M059J (cell line): ENCODE results near the gene HEXIM2. TPM values are rescaled to one million over a fixed set of nuclear protein-coding genes. Genes with fewer than 3 reads are reported as not detected.
A peak's percentile ranks its signal among the peaks of the same experiment; 100 is the strongest.
"Not testable (repeated sequence)": the region's sequence is repeated elsewhere in the genome, so short reads cannot be mapped to it uniquely, and the experiment has no call there.

Experiments
- DNase-seq: peaks from one replicate; pipeline ENCODE4 v3.0.0-alpha.2; 2012; ENCODE audit warnings: low read depth
- total RNA-seq: library from RNA; depleted of rRNA; stranded (reverse); fragments of >200 nt; shearing (Covaris generic); gene quantifications from 2 replicates; pipeline ENCODE4 v1.2.3, GENCODE V29; 2014; rRNA removed

HEXIM2 gene, protein sequence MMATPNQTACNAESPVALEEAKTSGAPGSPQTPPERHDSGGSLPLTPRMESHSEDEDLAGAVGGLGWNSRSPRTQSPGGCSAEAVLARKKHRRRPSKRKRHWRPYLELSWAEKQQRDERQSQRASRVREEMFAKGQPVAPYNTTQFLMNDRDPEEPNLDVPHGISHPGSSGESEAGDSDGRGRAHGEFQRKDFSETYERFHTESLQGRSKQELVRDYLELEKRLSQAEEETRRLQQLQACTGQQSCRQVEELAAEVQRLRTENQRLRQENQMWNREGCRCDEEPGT
- total RNA-seq: 3.2 and 7.0 TPM in 2 replicates

DNA sequence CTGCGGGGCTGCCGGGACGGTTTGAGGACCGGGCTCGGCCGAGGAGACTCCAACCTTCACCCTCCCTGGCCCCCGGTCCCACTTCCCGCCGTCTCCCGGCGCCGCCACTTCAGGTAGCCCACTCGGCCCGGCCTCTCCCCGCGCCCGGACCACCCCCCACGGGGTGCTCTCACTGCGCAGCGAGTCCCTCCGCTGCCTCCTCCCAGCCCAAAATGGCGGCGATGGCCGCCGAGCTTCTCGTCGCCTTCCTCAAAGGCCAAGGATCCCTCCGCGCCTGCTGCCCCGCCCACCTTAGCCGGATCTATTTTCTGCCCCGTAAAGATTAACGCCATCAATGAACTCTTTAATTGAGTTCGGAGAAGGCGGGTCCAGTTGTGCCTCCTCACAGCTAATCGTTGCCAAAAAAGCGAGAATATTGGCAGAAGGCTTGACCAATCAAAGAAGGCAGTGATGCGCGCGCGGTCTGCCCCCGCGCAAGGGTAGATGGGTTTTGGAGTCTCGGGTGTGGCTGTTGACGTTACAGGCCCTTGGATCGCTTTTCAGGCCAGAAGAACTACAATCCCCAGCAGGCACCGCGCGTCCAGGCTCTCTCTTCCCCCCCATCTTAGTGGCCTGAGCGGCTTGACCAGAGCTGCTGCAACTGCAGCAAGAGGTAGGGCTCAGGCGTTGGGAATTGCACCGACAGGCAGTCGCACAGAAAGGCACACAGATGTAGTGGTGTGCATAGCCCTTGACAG is at the start of gene HEXIM2:
HEXIM2 (plus strand) TSS at position 588 of the 737 bp plus-strand sequence. CDS start 919 bp downstream, outside the sequence.
- DNase-seq: peak; percentile 99

DNA sequence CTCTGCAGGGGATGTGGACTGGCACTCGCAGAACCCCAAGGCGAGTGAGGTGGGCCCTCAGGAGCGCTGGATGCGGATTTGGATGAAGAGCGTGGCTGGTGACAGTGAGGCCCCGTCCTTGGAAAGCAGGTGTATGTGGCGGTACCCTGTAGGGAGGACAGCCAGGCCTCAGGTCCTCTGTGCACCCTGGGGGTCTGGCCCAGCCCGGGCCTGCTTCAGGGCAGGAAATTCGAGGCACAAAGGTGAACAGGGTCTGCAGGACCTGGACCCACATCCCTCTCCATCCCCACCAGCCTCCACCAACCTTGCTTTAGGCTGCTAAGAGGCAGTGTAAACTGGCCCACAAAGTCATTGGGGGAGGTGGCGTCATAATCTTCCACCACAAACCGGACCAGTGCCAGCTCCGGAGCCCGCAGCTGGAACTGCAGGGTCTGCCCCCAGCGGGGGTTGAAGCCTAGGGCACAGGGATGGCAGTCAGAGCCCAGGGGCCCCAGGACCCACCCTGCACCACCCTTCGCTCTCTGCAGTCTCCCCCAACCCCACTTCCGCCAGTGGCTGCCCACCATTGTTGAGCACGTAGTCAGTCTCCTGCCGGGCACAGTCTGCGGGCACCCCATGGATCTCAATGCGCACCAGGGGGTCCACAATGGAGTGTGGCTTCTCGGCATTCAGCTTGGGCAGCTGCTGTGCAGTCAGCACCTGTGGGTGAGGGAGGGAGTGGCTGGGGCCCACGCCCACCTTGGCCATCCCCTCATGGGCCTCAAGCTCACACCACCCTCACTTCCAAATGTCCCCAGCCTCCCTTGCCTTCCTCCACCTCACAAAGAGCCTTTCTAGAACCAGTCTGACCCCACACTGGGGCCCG is 48.9 kb upstream of the HEXIM2 start:
- DNase-seq: no peak

DNA sequence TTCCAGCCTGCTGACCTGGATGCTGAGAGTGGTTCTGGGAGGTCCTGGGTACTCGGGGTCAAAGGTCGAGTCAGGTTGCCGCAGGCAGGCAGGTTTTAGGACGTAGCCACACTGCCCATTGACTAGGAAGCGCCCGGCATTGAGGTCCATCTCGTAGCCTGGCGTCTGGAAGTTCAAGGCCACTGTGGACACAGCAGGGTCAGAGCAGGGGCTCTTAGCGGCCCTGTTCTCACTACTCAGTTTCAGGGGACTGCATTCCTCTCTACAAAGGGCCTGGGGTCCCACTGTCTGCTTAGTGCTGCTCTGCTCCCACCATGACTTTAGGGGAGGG is 48.3 kb upstream of the HEXIM2 start:
- no peak for DNase-seq

DNA sequence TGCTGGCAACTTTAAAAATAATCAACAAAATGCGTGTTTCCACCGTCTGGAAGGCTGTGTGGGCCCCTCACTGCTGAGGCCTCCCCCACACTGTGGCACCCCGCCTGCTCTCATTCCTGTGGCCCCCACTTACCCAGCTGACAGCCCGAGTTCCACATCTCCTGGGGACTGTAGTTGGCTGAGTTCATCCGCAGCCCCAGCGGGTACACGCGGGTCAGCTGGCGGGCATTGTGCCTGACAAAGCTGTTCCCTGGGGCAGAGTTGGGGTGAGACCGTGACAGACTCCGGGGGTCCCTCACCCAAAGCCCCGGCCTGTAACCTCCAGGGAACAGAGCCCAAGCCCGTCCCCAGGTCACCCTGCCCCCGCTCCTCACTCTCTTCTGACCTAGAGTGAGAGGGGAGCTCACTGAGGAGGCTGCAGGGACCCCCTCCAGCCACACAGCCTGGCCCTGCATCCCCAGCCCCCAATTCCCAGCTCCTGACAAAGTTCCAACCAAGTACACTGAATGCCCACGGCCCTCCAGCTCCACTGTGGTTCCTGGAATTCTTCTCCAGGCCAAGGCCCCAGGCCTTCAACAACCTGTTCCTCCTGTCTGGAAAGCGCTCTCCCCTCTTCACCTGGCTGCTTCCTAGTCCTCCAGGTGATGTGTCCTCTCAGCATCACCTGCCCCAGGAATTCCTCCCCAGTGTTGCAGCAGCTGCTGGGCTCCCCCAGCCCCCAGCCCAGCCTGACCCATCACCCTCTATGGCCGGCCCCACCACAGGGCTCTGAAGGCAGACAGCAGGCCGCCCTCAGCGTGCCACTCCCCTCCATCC is 47.4 kb upstream of the HEXIM2 start:
- DNase-seq: no peak

DNA sequence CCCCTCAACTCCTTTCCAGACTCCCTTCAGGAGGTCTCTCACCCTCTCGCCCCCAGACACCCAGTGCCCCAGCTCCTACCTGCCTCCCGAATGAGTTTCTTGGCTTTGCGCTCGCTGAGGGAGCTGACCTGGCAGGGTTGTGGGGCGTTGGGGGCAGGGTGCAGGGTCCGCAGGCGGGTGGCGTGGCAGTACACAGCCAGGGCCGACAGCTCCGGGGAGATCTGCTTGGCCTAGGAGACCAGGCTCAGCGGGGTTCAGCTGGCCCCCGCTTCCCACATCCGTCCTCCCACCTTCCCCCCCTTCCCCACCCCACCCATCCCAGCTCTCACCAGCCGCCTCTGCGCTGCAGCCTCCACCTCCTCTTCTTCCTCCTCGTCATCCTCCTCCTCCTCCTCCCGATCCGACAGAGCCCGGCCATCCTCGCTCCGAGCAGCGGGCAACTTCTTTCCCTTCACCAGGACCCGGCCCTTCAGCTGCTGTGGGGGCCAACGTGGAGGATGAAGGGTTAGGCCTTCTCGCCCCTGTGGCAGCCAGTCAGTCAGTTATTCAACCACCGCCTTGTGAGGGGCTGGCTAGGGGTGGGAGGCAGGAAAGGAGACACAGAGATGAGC is 46.6 kb upstream of the HEXIM2 start:
- DNase-seq: no peak

DNA sequence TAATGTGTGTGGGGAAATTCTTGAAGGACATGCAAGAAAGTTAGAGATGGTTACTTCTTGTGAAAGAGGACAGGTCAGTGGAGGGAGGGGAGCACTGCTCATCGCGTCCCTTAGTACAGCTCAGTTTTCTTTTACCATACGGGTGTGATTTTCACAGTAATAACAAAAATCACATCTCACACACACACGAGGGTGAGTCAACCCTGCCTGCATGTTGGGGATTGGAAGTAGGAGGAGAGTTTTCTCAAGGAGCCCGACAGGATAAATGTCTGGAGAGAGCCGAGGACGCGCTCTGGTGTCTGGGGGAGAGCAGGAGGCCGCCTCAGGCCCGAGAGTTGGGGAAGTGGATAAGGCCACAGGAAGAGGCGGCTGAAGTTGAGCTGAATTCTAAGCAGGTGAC is 45.8 kb upstream of the HEXIM2 start:
- DNase-seq: no peak

DNA sequence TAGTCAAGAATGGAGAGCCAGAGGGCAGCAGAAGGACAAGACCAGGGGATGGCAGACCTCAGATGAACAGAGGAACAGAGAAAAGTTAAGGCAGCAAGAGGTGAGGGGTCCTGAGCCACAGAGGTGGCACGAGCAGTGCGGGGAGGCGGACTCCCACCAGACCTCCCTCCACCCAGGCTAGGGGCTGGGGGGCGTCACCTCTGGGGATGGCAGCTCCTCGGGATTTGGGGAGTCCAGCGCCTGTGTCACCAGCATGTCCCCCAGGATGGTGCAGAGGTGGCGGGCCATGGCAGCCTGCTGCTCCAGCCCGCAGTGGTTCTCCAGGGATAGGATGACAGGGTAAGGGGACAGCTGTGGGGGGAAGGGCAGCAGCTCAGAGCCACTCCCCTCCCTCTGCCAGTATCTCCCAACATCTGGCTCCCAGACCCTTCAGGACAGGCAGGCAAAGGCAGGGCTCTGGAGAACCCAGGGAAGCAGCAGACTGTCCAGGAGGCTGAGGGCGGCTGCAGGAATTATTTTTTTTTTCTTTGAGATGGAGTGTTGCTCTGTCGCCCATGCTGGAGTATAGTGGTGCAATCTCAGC is 45.1 kb upstream of the HEXIM2 start:
- DNase-seq: no peak

DNA sequence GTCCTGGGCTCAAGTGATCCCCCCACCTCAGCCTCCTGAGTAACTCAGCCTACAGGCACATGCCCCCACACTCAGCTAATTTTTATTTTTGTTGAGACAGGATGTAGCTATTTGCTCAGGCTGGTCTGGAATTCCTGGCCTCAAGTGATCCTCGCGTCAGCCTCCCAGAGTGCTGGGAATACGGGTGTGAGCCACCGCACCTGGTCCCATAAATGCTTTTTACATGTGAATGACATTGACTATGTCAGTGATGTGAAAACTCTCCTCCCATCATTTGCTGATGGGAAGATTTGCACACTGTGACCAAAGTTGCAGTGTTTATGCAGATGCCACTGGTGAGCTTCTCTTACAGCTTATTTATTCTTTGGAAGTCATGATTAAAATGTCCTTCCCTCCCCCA is 44.3 kb upstream of the HEXIM2 start:
- no peak for DNase-seq

DNA sequence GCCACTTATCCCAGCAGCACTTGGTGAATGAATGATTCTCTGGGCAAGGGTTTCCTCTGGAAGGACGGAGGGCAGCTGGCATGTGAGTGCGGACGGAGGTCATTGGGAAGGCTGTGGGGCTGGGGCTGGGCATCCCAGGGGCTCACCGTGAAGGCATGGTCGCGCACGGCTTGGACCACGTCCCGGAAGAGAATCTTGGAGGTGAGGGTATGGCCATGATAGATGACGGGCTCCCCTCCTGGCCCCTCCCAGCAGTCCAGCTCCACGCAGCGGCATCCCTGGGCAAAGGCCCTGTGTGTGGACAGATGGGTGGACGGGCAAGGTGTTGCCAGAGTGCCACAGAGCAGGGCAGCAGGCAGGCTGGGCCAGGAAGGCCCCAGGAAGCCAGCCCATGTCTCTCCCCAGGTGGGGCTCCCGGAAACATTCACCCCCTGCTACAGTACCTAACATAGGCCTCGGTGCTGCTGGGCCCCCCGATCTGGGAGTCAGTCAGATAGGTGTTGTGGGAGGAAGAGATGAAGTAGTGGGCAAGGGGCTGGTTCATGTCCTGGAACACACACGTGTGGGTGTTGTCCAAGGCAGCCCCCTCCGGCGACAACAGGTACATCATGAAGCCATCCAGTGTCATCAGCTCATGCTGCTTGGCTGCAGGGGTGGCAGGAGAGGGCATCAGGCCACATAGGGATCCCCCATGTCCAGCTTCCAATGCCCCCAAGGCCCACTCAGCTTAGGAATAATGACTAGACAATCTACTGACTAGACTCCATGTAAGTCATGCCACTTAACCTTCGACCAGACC is 43.6 kb upstream of the HEXIM2 start:
- DNase-seq: no peak

DNA sequence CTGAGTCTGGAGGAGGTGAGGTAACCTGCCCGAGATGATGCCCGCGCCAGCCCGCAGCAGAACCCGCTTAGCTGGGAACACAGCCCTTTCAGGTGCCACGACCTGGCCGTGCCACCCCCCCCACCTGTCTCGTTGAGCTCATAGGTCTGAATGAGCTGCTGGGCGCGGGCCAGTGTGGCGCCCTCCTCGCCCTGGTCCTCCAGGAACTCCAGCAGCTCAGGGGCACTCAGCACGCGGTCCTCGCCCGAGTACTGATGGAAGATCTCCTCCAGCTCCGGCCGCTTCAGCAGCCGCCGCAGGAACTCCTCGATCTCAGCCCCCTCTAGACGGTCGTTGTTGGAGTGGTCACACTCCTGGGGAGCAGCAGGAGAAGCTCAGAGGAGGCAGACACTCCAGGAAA is 43.0 kb upstream of the HEXIM2 start:
- no peak for DNase-seq

DNA sequence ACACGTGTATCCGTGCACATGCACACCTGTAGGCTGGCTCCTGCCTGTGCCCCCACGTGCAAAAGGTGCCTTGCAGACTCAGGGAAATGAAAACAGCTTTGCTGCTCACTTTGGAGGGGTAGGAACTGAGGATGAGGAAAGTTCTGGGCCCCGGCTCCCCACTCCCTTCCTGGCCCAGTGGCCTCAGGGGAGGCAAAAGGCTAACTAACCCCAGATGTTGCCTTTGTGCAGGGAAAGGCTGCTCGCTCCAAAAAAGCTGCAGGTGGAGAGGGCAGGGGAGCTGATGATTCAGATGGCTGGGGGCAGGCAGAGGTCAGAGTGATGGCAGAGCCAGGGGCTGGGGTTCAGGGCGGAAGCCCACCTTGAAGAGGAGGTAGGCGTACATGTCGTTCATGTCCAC is 41.7 kb upstream of the HEXIM2 start:
- no peak for DNase-seq

DNA sequence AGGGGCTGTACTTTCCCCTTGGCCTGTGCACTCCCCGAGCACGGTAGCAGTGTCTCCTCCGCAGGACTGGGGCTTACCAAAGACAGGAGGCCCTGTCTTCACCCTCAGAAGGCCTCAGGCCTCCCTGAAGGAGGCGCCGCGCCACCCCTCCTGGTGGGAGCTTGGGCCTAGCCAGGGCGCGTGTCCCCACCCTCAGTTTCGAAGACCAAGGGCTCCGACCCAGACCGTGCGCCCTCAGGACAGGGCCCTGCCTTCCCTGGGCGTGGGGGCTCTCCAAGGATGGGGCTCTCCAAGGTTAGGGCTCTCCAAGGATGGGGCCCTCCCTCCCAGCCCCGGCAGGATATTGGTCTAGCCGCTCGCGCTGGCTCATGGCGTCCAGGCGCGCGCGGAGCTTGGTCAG is 41.1 kb upstream of the HEXIM2 start:
- no peak for DNase-seq

DNA sequence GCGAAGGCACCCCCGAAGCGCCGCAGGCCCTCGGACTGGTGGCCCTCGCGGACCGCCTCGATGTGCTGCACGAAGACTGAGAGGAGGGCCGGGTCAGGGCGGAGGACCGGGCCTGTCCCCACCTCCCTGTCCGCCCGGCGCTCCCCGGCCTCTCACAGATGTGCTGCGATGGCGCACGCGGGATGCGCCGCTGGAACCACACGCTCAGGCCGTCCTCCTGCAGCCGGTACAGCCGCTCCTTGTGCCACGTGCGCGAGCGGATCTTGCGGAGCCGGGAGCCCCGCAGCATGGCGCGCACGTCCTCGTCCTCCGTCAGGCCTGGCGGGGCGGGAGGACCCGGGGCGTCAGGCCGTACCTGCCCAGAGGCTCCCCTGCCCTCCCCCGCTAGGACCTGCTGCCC is 40.6 kb upstream of the HEXIM2 start:
- no peak for DNase-seq

DNA sequence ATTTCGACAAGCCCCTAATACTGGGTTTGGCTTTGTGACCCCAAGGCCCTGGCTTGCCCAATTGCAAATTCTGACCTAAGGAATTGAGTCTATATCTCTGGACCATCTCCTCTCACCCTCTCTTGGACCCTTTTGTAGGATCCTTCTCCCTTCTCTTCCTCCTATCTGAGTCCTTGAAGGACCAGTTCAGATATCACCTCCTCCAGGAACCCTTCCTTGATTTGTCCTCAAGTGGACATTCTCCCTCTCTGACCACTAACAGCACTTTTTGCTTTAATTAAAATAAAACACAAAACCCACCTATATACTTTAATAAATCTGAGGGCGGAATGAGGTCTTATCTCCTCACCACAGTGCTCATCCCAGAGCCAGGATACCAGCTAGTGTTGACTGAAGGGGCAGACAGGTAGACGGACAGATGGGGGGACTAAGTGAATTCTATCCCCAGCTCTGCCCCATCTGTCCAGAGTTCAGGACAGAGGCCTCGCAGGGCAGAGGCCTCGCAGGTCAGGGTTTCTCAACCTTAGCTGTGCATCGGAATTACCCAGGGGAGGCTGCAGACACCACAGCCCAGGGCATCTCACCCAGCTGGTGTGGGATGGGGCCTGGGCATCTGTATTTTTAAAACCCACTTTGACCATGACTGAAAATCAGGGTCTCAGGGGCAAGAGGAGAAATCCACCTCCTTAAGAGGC is 38.5 kb upstream of the HEXIM2 start:
- DNase-seq: no peak

DNA sequence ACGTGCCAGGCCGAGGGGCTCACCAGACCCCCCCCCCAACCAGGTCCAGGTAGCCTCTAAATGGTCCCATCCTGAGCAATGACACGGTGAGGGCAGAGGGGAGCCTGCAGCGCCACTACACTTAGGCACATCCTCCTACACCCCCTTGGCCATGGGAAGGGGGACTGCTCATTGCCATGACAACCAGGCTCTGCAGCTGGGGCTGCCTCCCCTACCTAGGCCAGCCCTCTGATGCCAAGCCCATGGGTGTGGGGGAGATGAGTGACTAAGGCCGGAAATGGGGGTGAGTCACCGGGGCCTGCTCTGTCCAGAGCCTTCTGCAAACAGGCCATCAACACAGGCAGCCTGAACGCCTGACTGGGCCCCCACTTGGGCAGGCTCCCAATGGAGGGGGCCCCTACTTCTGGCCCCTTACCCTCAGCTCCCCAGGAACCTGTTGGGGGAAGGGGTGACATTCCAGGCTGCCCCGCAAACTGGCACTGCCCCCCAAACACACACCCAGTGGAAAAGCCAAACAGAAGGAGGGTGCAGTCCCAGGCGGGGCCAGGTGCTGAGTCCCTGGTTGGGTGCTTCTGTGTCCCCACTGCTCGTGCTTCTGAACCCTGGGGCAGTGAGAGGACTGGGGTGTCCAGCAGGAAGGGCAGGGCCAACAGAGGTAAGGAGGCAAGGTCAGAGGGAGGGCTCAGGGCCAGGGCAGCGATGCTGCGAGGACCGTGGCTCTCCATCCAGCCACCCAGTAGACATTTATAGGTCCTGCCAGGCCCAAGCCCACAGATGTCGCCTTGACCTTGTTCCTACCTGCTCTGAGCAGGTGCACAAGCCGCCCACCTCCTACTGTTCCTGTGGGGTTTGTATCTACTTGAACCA is 37.5 kb upstream of the HEXIM2 start:
- peak; percentile 92 for DNase-seq

DNA sequence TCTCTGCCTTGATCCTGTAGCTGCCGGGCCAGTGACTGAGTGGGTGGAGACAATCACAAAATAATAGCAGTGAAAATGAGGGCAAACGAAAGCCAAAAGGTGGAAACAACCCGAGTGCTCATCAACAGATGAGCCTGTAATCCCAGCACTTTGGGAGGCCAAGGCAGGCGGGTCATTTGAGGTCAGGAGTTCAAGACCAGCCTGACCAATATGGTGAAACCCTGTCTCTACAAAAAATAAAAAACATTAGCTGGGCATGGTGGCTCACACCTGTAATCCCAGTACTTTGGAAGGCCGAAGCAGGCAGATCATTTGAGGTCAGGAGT is 36.9 kb upstream of the HEXIM2 start:
- DNase-seq: not testable (repeated sequence)

DNA sequence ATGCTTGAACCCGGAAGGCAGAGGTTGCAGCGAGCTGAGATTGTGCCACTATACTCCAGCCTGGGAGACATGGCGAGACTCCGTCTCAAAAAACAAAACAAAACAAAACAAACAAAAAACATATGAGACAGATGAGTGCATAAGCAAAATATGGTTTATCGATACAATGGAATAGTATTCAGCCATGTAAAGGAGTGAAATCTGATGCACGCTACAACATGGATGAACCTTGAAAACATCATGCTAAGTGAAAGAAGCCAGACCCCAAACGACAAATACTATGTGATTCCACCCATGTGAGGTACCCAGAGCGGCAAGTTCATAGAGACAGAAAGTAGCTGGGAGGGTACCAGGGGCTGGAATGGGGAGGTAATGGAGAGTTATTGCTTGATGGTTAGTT is 36.2 kb upstream of the HEXIM2 start:
- no peak for DNase-seq

DNA sequence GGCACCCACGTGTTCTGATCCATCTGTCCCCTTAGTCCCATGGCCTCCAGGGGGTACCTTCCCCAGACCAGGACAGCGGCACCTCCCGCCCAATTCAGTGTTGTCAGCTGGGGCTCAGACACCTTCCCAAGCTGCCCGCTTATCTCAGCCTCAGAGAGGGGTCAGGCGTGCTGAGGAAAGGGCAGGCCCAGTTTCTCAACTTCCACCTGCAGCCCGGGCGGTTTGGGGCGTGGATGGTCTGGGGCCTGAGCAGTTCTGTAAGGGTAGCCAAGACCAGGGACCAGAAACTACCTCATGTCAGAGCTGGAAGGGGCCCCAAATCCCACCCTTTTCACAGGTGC is 34.5 kb upstream of the HEXIM2 start:
- no peak for DNase-seq
